PC-9 (cell line): Measurements from ENCODE around the gene GPHA2.

Experiments used
- EZH2 ChIP-seq: fragments of 200-600 bp; sonication (generic); IDR thresholded peaks from 2 replicates; pipeline ENCODE4 v1.8.0; 2017; ENCODE audit warnings: antibody characterized with exemption, low read depth
- TF ChIP-seq, protein P1 (sequence below): fragments of 200-600 bp; sonication (generic); conservative IDR thresholded peaks from 2 replicates; pipeline ENCODE4 v1.6.1; 2017; ENCODE audit warnings: mixed run types, antibody characterized with exemption, mild to moderate bottlenecking, moderate library complexity

DNA sequence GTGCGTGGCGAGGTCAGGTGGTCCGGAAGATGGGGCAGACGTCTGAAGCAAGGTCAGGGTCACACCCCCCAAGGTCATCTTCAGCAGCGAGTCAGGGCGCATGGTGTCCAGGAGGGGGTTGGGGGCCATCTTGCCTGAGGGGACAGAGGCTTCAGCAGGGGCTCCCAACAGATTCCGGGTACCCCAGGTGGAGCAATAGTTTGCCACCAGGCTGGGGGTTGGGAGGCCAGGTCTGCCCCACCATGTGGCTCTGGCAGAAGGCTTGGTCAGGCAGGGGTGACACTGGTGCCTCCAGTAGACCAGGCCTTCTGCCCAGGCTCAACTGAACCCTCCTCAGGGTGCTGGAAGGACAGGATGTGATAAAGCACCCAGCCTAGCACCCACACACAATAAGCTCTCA, 24.6 kb downstream of the GPHA2 start:
- TF ChIP-seq, protein P1, sequence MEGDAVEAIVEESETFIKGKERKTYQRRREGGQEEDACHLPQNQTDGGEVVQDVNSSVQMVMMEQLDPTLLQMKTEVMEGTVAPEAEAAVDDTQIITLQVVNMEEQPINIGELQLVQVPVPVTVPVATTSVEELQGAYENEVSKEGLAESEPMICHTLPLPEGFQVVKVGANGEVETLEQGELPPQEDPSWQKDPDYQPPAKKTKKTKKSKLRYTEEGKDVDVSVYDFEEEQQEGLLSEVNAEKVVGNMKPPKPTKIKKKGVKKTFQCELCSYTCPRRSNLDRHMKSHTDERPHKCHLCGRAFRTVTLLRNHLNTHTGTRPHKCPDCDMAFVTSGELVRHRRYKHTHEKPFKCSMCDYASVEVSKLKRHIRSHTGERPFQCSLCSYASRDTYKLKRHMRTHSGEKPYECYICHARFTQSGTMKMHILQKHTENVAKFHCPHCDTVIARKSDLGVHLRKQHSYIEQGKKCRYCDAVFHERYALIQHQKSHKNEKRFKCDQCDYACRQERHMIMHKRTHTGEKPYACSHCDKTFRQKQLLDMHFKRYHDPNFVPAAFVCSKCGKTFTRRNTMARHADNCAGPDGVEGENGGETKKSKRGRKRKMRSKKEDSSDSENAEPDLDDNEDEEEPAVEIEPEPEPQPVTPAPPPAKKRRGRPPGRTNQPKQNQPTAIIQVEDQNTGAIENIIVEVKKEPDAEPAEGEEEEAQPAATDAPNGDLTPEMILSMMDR, result no peak
- no peak for TF ChIP-seq EZH2
